Neutrophil (primary cell): ENCODE data around the gene ACOT6.
"Not testable (repeated sequence)": the region's sequence is repeated elsewhere in the genome, so short reads cannot be mapped to it uniquely, and the experiment has no call there.

Experiments used
- H3K27ac ChIP-seq: fragments of 200-600 bp; sonication (generic); 2 replicates; pipeline ENCODE4 v1.5.1; 2016; ENCODE audit warnings: mild to moderate bottlenecking, moderate library complexity
- H3K27me3 ChIP-seq: fragments of 200-600 bp; sonication (generic); 2 replicates; pipeline ENCODE4 v1.6.0; 2016; ENCODE audit warnings: mild to moderate bottlenecking
- H3K36me3 ChIP-seq: fragments of 200-600 bp; sonication (generic); 2 replicates; pipeline ENCODE4 v1.5.1; 2017
- H3K4me1 ChIP-seq, 2 experiments: fragments of 200-600 bp in 1 of 2; sonication (generic) in 1 of 2; 1 replicate in 1 of 2; 2 replicates in 1 of 2; pipeline versions ENCODE4 v1.5.1 to v1.6.1; 2013 to 2016; ENCODE audit warnings: low read depth in 1 of 2, low read length in 1 of 2, mild to moderate bottlenecking in 1 of 2, moderate library complexity in 1 of 2; ENCODE audit not compliant: control insufficient read depth in 1 of 2, insufficient read depth in 1 of 2
- H3K4me3 ChIP-seq, 2 experiments: fragments of 200-600 bp in 1 of 2; sonication (generic) in 1 of 2; 1 replicate in 1 of 2; 2 replicates in 1 of 2; pipeline ENCODE4 v1.5.1; 2013 to 2016; ENCODE audit warnings: low read depth in 1 of 2, low read length in 1 of 2, mild to moderate bottlenecking in 1 of 2, moderate library complexity in 1 of 2
- H3K9me3 ChIP-seq: fragments of 200-600 bp; sonication (generic); 2 replicates; pipeline ENCODE4 v1.5.1; 2016
- TF ChIP-seq, protein P1 (sequence below): fragments of 200-600 bp; sonication (generic); IDR thresholded peaks from 2 replicates; pipeline ENCODE4 v1.5.1; 2016; ENCODE audit warnings: antibody characterized with exemption

The ACOT6 gene

DNA sequence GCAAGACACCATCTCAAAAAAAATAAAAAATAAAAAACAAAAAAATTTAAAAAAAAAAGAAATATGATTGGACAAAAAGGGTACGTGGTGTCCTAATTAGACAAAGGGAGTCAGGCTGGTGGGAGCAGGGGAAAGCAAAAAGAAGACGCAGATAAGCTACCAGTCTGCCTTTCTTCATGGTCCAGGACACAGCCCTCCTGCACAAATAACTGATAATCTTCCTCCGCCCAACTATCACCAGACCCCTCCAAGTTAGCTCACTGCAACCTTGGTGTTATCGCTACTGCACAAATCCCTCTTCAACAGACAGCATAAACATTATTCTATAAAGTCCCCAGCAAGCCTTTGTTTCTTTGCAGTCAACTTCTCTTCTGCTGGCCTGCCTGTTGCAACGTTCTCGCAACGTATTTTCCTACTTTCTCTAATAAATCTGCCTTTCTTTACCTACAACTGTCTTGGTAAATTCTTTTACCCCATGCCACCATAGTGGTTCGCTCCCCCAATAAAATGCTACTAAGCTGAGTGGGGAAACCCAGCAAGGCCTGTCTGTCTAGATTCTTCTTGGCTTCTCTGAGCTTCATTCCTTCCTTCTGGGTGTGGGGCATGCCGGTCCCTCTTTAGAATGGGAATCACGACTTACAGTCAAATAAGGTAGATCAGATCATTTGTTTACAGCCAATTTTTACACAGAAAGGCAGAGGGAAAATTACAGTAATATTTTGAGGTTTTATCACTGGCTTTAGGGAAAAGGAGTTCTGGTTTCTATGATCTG, 17.9 kb downstream of the ACOT6 start:
- TF ChIP-seq, protein P1, sequence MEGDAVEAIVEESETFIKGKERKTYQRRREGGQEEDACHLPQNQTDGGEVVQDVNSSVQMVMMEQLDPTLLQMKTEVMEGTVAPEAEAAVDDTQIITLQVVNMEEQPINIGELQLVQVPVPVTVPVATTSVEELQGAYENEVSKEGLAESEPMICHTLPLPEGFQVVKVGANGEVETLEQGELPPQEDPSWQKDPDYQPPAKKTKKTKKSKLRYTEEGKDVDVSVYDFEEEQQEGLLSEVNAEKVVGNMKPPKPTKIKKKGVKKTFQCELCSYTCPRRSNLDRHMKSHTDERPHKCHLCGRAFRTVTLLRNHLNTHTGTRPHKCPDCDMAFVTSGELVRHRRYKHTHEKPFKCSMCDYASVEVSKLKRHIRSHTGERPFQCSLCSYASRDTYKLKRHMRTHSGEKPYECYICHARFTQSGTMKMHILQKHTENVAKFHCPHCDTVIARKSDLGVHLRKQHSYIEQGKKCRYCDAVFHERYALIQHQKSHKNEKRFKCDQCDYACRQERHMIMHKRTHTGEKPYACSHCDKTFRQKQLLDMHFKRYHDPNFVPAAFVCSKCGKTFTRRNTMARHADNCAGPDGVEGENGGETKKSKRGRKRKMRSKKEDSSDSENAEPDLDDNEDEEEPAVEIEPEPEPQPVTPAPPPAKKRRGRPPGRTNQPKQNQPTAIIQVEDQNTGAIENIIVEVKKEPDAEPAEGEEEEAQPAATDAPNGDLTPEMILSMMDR: no peak
- H3K27me3 ChIP-seq: peaks cover 23% of the 10 kb centered on the region
- H3K4me3 ChIP-seq: no peak overlapping the region
- peaks cover 15 to 16% of the 10 kb centered on the region in 2 experiments for H3K4me1 ChIP-seq
- H3K27ac ChIP-seq: no peak overlapping the region
- no peaks in the 10 kb centered on the region for H3K9me3 ChIP-seq
- no peaks in the 10 kb centered on the region for H3K36me3 ChIP-seq

DNA sequence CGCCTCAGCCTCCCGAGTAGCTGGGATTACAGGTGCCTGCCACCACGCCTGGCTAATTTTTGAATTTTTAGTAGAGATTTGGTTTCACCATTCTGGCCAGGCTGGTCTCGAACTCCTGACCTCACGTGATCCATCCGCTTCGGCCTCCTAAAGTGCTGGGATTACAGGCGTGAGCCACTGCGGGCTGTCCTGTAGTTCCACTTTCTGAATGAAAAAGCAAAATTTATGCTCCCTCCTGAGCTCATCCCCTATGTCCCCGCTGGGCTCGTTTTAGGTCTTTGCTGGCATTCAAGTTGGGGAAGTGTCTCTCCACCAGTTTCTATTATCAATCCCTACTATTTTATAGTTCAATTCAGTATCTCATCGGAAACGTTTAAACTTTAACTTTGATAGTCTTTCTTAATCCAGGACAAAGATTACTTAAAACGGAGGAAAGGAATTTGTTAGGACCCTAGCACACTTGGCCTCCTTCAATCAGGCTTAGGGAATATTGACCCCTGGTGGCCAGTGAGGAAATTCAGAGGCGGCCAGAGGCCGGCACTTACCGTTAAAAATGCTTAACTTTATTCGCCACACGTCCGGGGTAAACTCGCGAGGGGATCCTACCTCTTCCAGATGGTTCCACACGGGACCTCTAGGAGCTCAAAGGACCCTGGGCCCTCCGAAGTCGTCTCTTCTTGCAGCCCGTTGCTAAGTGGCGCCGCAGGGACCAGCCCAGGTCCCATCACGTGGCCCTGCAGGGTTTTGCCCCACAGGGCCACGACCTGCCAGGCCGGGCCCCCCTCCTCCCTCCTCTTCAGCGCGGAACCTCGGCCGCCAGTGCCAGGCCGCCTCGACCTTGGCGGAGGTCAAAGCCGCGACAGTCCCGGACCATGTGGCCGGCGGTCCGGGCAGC, 21.0 kb downstream of the ACOT6 start:
- no peaks in the 10 kb centered on the region for H3K9me3 ChIP-seq
- TF ChIP-seq, protein P1: peak; percentile 38
- peaks cover 48% of the 10 kb centered on the region for H3K27me3 ChIP-seq
- H3K4me3 ChIP-seq: peak overlapping the region; percentile 50 to 66
- peaks cover 15 to 16% of the 10 kb centered on the region in 2 experiments for H3K4me1 ChIP-seq
- H3K27ac ChIP-seq: peak overlapping the region; percentile 27
- no peaks in the 10 kb centered on the region for H3K36me3 ChIP-seq

DNA sequence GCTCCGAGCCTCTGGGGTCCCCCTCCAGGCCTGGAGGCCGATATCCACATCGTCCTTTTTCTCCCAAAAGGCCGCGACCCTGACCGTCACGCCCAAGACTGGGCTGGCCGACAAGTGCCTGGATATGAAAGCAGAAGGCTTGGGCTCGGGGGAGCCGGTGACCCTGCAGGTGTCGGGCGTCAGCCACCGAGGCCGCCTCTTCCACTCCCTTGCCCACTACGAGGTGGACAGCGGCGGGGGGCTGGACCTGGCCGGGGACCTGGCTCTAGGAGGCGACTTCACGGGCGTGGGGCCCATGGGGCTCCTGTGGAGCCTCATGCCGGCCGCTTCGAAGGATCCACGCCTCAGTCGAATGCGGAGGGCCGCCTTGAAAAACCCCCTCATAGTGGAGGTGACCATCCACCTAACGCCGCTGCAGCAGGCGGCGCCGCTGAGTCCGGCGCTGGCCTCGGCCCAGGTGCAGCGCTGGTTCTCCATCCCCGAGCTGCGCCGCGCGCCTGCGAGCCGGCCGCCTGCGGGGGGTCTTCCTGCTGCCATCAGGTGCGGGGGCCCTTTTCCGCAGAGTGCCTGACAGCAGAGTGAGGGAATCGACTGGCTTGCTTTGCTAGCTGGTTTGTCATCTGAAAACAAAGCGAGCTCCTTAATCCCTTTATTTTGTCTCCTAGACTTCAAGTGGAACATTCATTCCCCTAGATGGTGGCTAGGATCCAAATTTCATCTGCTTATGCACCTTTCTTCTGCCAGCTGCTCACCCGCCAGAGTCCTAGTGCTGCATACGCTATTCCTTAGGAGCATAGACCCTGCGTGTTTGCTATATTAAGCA, 21.9 kb downstream of the ACOT6 start:
- peaks cover 15 to 16% of the 10 kb centered on the region in 2 experiments for H3K4me1 ChIP-seq
- H3K36me3 ChIP-seq: no peaks in the 10 kb centered on the region
- H3K27ac ChIP-seq: no peak overlapping the region
- TF ChIP-seq, protein P1: no peak
- peak overlapping the region; percentile 50 to 66 for H3K4me3 ChIP-seq
- no peaks in the 10 kb centered on the region for H3K9me3 ChIP-seq
- peaks cover 48% of the 10 kb centered on the region for H3K27me3 ChIP-seq

DNA sequence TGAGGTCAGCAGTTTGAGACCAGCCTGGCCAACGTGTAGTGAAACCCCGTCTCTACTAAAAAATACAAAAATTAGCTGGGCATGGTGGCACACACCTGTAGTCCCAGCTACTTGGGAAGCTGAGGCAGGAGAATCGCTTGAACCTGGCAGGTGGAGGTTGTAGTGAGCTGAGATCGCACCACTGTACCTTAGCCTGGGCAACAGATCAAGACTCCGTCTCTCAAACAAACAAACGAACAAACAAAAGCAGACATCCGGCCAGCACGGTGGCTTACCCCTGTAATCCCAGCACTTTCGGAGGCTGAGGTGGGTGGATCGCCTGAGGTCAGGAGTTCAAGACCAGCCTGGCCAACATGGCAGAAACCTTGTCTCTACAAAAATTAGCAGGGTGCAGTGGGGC, 24.0 kb downstream of the ACOT6 start:
- H3K36me3 ChIP-seq, H3K4me3 ChIP-seq, H3K27ac ChIP-seq, H3K9me3 ChIP-seq: not testable (repeated sequence)
- peaks cover 48% of the 10 kb centered on the region for H3K27me3 ChIP-seq
- H3K4me1 ChIP-seq: peaks cover 16 to 20% of the 10 kb centered on the region in 2 experiments

DNA sequence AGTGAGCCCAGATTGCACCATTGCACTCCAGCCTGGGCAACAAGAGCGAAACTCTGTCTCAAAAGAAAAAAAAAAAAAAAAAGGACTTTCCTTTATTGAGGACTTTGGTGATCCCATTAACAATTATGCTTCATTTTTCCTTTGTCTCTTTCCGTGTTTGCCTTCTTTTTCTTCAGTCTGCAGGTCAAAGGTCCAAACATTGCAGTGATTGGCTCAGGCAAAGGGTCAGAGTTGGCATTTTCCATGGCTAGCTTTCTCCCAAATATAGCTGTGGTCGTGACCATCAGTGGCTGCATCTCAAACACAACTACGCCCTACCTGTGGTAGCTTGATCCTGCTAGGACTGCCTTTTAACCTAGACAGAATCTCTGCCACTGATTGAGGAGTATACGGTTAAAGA, 25.5 kb downstream of the ACOT6 start:
- H3K4me3 ChIP-seq: no peak overlapping the region
- H3K27ac ChIP-seq: no peak overlapping the region
- TF ChIP-seq, protein P1: no peak
- H3K27me3 ChIP-seq: peaks cover 48% of the 10 kb centered on the region
- H3K36me3 ChIP-seq: no peaks in the 10 kb centered on the region
- no peaks in the 10 kb centered on the region for H3K9me3 ChIP-seq
- peaks cover 16 to 20% of the 10 kb centered on the region in 2 experiments for H3K4me1 ChIP-seq
